Measurements from ENCODE around the gene NLGN1.

Gene NLGN1

DNA sequence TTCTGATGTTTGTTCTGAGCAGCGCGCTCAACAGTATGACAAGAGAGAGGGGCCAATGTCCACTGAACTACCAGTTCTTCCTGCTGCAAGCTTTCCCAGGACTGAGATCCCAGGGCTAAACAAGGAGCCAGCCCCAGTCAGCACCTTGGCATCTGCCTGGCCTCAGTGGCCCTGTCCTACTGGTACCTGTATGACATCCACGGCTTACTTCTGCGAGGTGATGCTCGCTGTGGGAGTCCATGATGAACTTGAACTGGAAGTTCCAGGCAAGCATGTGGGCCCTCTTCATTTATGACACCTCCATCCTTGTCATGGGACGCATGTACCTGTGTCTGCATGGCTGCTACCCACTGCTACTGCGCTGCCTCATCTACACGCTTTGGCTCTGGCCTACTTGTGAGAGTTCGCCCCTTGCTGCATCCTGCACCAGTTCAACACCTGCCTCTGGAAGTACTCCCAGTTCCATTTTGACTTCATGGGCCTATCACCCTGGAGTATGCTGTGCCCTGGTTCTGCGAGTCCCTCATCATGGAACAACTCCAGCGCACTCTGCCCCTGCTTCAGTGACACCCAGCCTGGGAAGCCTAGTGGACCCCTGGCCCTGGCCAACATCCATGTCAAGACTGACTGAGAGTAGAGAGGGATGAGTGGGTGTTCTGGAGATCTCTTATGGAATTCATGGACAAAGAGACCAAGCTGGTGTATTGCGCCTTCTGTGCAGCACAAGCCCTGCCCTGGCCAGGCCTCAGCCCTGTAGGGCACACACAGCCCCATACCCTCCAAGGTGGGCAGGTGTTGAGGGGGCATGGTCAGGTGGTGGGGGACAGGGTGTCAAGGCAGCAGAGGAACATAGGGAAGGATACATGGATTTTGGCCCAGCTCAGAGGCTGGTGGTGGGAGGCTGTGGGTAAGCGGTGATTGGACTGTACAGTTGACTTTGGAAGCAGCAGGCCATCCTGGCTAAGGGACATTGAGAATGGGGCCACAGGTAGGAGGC lies 246.8 kb downstream of the NLGN1 start:
- DNase-seq: no peak

DNA sequence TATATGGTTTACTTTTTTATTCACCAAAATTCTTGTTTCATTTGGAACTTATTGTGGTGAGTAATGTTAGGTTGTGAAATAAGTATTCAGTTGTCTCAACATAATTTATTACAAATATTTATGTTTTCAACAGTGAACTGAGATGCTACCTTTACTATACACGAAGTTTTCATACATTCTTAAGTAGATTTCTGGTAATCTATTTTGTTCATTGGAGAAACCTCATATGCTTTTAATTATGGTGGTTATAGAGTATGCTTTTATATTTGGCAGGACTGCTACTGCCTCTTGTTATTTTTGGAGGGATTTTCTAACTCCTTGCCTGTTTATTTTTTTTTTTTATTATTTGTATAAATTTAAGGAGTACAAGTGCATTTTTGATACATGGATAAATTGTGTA lies 253.1 kb downstream of the NLGN1 start:
- DNase-seq: no peak

DNA sequence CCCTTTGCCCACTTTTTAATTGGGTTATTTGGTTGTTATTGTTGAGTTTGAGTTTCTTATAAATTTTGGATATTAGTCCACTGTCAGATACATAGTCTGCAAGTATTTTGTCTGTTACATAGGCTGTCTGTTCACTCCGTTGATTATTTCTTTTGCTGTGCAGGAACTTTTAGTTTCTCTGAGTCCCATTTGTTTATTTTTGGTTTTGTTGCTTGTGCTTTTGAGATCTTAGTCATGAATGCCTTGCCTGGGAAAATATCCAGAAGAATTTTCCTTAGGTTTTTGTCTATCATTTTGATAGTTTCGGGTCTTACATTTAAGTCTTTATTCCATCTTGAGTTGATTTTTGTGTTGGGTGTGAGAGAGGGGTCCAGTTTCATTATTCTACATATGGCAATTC lies 254.5 kb downstream of the NLGN1 start:
- DNase-seq: no peak

DNA sequence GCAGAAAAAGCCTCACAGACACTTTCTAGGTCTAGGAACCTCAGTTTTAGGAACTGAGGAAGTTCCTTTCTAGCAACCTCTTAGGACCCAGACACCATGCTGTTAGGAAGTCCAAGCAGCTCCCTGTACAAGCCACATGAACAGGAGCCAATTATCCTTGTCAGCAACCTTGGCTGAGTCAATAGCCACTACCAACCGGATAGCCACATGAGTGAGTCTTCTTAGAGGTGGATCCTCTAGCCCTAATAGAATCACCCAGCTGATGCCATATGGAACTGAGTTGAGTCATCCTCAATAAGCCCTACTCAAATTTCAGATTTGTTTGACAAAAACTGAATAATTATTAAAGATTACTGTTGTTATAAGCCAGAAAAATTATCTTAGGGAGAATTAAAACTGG lies 256.2 kb downstream of the NLGN1 start:
- DNase-seq: no peak

- no peak for DNase-seq
Measured at GRCh38 chr3:173659972-173660371, 262.4 kb downstream of the NLGN1 start.

- no peak for DNase-seq
Measured at GRCh38 chr3:173660645-173661299, 263.2 kb downstream of the NLGN1 start.

GRCh38 chr3:173663696-173664111 lies 266.2 kb downstream of the NLGN1 start:
- DNase-seq: no peak

DNA sequence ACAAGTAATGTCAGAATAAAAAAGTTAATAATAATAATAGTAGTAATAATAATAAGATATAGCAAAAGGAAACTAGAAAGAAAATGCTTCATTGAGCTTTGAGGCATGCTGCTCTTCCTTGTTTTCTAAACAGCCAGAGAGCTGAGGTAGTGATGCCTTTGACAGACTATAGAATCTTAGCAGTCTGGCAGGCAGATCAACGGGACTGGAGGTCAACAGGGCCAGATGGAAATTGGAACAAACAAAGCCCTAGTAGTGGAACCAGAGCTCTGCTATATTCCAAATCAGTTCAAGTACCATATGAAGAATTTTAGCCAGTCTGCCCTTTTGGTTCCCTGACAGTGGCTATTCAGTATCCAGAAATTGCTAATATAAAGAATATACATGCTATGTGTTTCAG lies 278.6 kb downstream of the NLGN1 start:
- no peak for DNase-seq

- DNase-seq: no peak
Measured at GRCh38 chr3:173681188-173681678, 283.7 kb downstream of the NLGN1 start.

GRCh38 chr3:173685456-173685855 lies 287.9 kb downstream of the NLGN1 start:
- DNase-seq: no peak

- DNase-seq: no peak
Measured at GRCh38 chr3:173688216-173688842, 290.8 kb downstream of the NLGN1 start.

DNA sequence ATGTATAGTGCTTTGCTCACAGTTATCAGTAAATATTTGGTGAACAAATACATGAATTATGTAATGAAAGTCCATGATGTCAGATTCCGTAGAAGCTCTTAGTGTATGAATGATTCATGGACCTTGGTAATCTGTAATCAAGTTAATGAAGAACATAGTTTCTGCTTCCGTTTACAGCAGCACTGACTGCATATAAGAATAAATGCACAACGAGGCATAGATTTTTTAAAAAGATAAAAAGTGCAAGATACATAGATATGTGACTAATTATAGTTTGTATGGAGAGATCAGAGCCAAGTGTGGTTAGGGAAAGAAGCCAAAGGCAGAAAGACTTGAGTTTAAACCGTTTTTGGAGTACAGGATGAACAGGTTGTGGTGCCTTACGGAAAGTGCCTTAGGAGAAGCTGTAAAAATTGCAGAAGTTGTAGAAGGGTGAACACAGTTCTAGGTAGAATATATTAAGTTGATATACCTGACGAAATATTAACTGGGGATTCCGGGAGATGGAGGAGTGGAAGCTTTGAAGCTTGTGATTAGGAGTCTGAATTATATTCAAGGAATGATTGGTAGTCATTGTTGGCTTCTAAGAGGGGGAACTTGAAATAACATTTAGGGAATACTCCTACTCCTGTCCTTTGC lies 293.1 kb downstream of the NLGN1 start:
- DNase-seq: no peak

DNA sequence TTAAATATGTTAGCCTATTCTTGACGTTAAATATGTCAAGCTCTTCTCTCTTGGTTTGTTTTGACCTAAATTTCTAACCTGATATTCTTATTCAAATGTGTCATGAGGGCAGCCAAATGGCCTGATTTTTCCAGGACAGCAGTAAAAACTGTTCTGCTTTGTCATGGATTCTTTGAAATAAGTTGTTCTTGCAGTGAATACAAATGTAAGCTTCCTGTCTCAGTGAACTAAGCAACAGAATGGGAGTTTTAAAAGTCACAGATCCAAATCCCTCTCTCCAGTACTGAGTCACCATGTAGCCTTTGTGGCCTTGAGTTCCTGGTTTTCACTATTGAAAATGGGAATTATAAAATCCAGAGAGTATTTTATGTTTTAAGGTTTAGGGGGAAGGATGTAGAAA lies 301.8 kb downstream of the NLGN1 start:
- no peak for DNase-seq

DNA sequence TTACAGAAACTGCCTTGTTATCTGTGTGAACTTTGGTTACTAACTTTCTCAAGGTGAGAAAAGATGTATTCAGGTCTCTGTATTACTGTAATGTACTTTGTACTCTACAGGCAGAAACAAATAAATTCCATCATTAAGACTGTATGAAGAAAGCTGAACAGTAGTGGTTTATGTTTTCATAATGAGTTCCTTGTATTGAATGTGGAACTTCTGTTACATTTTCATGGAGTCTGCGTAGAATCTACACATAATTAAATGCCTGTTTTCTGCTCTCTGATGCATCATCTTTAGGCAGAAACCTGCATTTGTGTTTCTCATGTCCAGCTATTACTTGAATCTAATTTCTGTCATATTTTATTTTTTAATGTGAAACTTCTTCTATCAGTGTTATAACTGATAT lies 302.8 kb downstream of the NLGN1 start:
- no peak for DNase-seq

DNA sequence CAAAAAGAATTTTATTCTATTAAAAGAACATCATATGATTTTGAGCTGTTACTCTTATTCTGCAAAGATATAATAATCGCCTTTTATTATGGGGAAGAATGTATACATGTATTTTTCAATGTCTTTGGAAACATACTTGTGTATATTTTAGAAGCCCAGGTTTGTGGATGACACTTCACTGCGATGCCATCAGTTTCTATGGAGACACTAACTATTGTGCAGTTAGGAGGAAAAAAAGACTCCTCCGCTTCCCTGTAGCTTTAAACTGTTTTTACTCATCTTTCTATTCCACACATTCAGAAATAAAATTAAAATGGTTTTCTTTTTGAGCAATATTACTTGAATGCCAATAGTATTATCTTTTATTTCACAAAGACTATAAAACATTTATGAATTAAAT lies 305.0 kb downstream of the NLGN1 start:
- DNase-seq: no peak

- DNase-seq: no peak
Measured at GRCh38 chr3:173703771-173704170, 306.2 kb downstream of the NLGN1 start.

DNA sequence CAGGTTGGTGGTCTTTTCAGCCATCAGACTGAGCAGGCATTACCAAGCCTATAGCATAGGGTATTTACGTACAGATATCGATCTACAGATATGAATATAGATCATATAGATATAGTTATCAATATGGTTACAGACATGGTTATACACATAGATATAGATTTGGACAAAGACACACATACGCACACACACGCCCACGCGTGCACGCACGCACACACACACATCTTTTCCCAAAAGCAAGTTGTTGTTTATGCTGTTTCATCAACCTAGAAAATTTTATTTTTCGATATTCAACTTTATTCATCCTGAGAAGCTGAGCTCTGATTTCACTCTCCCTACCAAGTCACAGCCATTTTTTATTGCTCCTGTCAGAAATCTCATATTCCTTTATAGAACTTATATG lies 309.1 kb downstream of the NLGN1 start:
- DNase-seq: no peak

DNA sequence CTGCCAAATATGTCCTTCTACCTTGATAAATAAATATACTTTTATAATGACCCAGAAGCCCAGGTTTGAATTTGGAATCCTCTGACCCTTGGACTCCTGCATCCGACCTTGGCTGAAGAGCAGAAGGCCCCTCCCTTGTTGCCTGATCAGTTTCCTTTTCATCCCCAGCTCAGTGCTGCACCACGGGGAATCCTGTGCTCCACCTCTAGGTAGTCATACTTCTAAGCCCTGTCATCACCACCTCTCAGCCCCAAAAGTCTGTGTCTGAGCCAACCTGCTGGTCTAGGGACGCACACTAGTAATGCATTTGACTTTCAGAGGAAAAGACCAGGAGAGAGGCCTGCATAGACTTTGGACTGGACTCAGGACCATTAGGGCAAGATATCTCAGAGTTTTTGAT lies 310.6 kb downstream of the NLGN1 start:
- no peak for DNase-seq

DNA sequence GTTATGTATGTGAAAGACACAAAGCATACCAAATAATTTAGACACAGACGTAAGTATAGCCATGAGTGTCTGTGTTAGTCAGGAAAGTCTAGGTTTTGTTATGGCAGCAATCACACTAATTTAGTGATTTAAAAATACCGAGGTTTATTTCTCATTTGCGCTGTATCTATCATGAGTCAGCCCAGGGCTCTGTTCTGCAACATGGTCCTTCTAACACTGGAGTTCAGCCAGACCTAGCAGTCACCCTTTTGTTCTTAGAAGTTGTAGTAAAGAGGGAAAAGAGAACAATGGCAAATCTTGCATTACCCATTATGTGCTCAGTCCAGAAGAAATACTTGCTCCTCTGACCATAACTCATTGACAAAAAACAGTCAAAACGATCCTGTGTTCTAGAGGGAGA lies 311.5 kb downstream of the NLGN1 start:
- no peak for DNase-seq

GRCh38 chr3:173711619-173712018 lies 314.1 kb downstream of the NLGN1 start:
- no peak for DNase-seq

DNA sequence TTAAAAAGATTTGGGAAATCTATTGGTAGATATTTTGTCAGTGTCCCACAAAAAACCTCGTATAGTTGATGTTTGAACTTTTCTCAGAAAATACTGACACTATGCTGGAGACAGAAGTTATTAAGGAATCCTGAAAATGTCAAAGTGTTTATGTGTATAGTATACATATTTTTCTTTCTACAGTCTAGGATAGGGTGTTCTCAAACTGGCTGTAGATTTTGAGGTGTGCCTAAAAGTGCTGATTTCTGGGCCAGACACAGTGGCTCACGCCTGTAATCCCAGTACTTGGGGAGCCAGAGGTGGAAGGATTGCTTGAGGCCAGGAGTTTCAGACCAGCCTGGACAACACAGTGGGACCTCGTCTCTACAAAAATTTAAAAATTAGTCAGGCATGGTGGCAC lies 322.0 kb downstream of the NLGN1 start:
- DNase-seq: no peak

- no peak for DNase-seq
Measured at GRCh38 chr3:173725507-173725906, 328.0 kb downstream of the NLGN1 start.

DNA sequence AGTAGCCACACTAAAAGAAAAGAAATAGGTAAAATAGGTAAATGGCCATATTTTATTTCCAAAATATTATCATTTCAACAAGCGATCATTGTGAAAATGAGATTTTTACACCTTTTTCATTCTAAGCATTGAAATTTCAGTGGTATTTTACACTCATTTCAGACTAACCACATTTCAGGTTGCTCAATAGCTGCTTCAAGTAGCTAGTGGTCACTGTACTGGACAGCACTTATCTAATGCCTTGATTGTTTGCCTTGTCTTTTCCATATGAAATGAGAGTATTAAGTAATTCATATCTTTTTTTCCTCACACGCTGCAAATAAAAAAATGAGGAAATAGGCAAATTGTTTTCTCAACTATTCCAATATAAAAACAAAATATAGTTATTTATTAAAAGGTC lies 332.8 kb downstream of the NLGN1 start:
- no peak for DNase-seq
